Body of pancreas (tissue), 4 donors: Measurements from ENCODE around the gene CPLX3.

Source experiments
- POLR2A ChIP-seq, 3 donors: fragments of 450-650 bp; IDR thresholded peaks; one replicate each; pipeline ENCODE4 v1.6.1; 2016; ENCODE audit warnings: antibody characterized with exemption in 3 of 3, mild to moderate bottlenecking in 2 of 3
- TF ChIP-seq, protein P1 (sequence below), 7 experiments: fragments of 450-650 bp in 4 of 7; fragments of 200-600 bp in 3 of 7; sonication (generic) in 3 of 7; IDR thresholded peaks; one replicate each; pipeline ENCODE4 v1.5.1; 2016 to 2019; ENCODE audit warnings: antibody characterized with exemption in 7 of 7

- TF ChIP-seq, protein P1, sequence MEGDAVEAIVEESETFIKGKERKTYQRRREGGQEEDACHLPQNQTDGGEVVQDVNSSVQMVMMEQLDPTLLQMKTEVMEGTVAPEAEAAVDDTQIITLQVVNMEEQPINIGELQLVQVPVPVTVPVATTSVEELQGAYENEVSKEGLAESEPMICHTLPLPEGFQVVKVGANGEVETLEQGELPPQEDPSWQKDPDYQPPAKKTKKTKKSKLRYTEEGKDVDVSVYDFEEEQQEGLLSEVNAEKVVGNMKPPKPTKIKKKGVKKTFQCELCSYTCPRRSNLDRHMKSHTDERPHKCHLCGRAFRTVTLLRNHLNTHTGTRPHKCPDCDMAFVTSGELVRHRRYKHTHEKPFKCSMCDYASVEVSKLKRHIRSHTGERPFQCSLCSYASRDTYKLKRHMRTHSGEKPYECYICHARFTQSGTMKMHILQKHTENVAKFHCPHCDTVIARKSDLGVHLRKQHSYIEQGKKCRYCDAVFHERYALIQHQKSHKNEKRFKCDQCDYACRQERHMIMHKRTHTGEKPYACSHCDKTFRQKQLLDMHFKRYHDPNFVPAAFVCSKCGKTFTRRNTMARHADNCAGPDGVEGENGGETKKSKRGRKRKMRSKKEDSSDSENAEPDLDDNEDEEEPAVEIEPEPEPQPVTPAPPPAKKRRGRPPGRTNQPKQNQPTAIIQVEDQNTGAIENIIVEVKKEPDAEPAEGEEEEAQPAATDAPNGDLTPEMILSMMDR (IDR thresholded peaks at IDR 0.05), result no peak
- TF ChIP-seq POLR2A (IDR thresholded peaks at IDR 0.05), result no peak
Measured at GRCh38 chr15:74870436-74871215, 44.2 kb downstream of the CPLX3 start.
